ENCODE measurements around the gene CHN2.

Gene CHN2

DNA sequence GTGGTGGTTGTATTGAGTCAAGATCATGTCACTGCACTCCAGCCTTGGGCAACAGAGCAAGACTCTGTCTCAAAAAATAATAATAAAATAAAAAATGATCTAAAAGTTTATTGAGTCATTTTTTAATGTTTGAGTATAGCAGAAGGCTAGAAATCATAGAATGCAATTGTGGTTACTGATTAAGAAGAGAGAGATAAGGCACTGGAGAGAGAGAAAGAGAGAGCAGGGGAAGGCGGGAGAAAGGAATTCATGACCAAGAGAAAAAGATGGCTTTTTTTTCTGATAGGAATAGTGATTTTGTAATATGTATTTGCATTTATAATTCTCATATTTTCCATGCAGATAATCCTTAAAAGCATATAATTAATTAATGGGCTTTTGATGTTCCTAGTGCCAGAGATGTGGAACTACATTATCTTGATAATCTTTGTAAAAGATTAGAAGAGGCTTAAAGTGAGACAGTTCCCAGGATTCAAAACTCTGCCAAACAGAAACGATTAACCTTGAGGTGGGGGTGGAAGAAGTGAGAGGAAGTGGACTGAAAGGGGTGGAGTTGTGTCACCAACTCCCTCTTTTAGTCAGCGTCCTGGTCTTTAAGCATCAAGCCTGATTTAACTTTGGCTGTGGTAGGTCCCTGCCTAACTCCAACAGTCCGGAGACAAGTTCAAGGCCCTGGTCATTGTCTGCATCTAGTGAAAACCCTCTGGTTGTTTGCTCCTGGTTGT lies 76.2 kb downstream of the CHN2 start:
- Histone ChIP-seq H3K4me3 (ENCODE audit: low read depth, low read length) (no peak overlapping the region), H3K9ac (ENCODE audit: low read depth, low read length) (no peak overlapping the region), H3K27me3 (ENCODE audit: control insufficient read depth, insufficient read depth, low read length) (no peaks in the 10 kb centered on the region), H3K36me3 (ENCODE audit: control insufficient read depth, insufficient read depth, low read length) (no peaks in the 10 kb centered on the region), H3K9me3 (ENCODE audit: control insufficient read depth, insufficient read depth, low read length) (no peaks in the 10 kb centered on the region), H3K4me1 (ENCODE audit: control insufficient read depth, insufficient read depth, low read length) (peaks cover 10% of the 10 kb centered on the region)

DNA sequence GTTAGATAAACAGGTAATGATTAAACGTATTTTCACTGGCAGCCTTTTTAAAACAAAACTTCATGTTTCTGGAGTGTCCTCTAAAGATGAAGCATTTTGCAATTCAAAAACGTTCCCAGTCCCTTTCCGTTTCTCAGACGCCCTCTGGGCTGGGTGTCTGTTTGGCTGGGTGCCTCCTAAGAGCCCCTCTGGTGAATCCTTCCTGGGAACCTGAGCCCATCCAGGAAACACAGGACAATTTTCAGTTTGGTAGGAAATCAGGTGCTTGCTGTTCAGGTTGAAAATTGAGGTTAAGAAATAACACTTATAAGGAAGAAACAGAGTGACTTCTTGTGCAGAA lies 76.7 kb downstream of the CHN2 start:
- H3K36me3 ChIP-seq (ENCODE audit: control insufficient read depth, insufficient read depth, low read length), result no peaks in the 10 kb centered on the region
- H3K4me1 ChIP-seq (ENCODE audit: control insufficient read depth, insufficient read depth, low read length), result peaks cover 15% of the 10 kb centered on the region
- H3K9ac ChIP-seq (ENCODE audit: low read depth, low read length), result no peak overlapping the region
- no peaks in the 10 kb centered on the region for H3K27me3 ChIP-seq (ENCODE audit: control insufficient read depth, insufficient read depth, low read length)
- H3K4me3 ChIP-seq (ENCODE audit: low read depth, low read length), result no peak overlapping the region
- H3K9me3 ChIP-seq (ENCODE audit: control insufficient read depth, insufficient read depth, low read length), result no peaks in the 10 kb centered on the region

- no peaks in the 10 kb centered on the region for H3K9me3 ChIP-seq (ENCODE audit: control insufficient read depth, insufficient read depth, low read length)
- no peak overlapping the region for H3K9ac ChIP-seq (ENCODE audit: low read depth, low read length)
- H3K27me3 ChIP-seq (ENCODE audit: control insufficient read depth, insufficient read depth, low read length), result no peaks in the 10 kb centered on the region
- H3K4me3 ChIP-seq (ENCODE audit: low read depth, low read length), result no peak overlapping the region
- H3K36me3 ChIP-seq (ENCODE audit: control insufficient read depth, insufficient read depth, low read length), result no peaks in the 10 kb centered on the region
- H3K4me1 ChIP-seq (ENCODE audit: control insufficient read depth, insufficient read depth, low read length), result peaks cover 20% of the 10 kb centered on the region
Observed at GRCh38 chr7:29272057-29272456, 77.5 kb downstream of the CHN2 start.

DNA sequence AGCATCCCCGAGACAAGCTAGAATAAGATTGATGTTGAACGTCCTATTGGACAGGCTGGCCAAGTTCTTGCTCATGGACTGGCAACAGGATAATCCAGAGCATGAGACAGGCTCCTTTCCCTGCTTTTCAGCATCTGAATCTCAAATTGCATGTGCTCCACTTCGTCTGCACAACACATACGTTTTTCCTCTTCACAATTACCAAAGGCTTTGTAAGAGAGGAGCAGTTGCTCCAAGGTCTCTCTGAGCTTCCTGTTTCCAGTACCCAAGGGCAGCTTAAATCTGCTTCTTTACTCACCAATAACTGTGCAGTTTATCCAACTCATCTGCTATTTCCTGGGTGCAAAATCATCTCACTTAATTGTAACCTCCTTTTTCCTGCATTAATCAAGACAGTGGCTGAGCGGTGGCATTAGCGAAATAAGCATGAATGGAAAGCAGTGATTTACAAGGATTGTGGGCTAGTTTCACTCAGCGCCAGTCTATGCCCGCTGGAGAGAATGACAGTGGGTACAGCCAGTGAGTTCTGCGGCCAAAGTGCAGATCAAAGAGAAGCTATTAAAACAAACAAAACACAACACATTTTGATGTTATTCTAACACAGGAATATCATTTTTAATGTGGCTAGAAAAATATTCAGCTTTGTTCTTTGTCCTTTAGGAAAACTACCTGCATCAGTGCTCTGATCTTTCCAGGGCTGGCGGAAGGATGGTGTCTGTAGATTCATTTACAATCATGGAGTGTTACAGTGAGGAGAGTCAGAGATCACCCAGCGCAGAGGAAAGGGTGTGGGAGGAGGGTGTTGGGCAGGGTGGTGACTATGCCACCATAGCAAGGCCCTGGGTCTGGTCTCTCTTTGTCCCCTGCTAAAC lies 79.8 kb downstream of the CHN2 start:
- Histone ChIP-seq H3K9me3 (ENCODE audit: control insufficient read depth, insufficient read depth, low read length) (no peaks in the 10 kb centered on the region), H3K36me3 (ENCODE audit: control insufficient read depth, insufficient read depth, low read length) (no peaks in the 10 kb centered on the region), H3K27me3 (ENCODE audit: control insufficient read depth, insufficient read depth, low read length) (no peaks in the 10 kb centered on the region), H3K4me3 (ENCODE audit: low read depth, low read length) (no peak overlapping the region), H3K4me1 (ENCODE audit: control insufficient read depth, insufficient read depth, low read length) (peaks cover 20% of the 10 kb centered on the region), H3K9ac (ENCODE audit: low read depth, low read length) (no peak overlapping the region)

DNA sequence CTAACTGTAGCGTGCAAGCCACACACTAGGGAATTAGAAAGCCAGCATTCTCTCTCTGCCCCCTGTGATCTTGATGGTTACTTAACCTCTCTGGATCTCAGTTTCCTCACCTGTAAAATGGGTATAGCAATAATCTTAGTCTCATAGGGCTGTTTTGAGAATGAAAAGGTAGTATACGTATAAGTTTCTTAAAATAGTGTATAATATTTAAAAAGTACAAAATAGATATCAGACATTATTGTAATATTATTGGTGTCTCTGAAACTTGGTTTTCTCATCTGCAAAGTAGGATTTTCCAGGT lies 80.4 kb downstream of the CHN2 start:
- no peaks in the 10 kb centered on the region for H3K9me3 ChIP-seq (ENCODE audit: control insufficient read depth, insufficient read depth, low read length)
- H3K36me3 ChIP-seq (ENCODE audit: control insufficient read depth, insufficient read depth, low read length), result no peaks in the 10 kb centered on the region
- peaks cover 20% of the 10 kb centered on the region for H3K4me1 ChIP-seq (ENCODE audit: control insufficient read depth, insufficient read depth, low read length)
- no peaks in the 10 kb centered on the region for H3K27me3 ChIP-seq (ENCODE audit: control insufficient read depth, insufficient read depth, low read length)
- H3K4me3 ChIP-seq (ENCODE audit: low read depth, low read length), result no peak overlapping the region
- no peak overlapping the region for H3K9ac ChIP-seq (ENCODE audit: low read depth, low read length)

- no peaks in the 10 kb centered on the region for H3K9me3 ChIP-seq (ENCODE audit: control insufficient read depth, insufficient read depth, low read length)
- no peaks in the 10 kb centered on the region for H3K36me3 ChIP-seq (ENCODE audit: control insufficient read depth, insufficient read depth, low read length)
- no peak overlapping the region for H3K4me3 ChIP-seq (ENCODE audit: low read depth, low read length)
- peaks cover 20% of the 10 kb centered on the region for H3K4me1 ChIP-seq (ENCODE audit: control insufficient read depth, insufficient read depth, low read length)
- H3K9ac ChIP-seq (ENCODE audit: low read depth, low read length), result no peak overlapping the region
- no peaks in the 10 kb centered on the region for H3K27me3 ChIP-seq (ENCODE audit: control insufficient read depth, insufficient read depth, low read length)
Observed at GRCh38 chr7:29275493-29275892, 80.9 kb downstream of the CHN2 start.

DNA sequence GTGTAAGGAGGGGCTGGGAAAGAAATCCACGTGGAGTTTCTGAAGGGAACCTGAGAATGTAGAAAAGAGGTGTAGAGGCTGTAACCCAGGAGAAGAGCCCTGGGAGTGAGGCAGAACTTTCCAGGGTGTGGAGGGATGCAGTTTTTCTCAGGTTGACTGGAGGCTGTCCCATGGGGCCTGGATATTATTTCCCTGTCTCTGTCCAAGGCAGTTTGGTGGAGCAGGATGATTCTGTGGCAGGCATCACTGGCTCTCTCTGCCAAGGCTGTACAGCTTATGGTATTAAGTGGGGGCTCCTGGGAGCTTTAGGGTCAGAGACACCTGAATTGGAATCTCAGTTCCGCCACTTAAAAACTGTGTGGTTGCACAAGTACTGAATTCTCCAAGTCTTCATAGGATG lies 81.6 kb downstream of the CHN2 start:
- Histone ChIP-seq H3K4me1 (ENCODE audit: control insufficient read depth, insufficient read depth, low read length) (peaks cover 17% of the 10 kb centered on the region), H3K9ac (ENCODE audit: low read depth, low read length) (no peak overlapping the region), H3K36me3 (ENCODE audit: control insufficient read depth, insufficient read depth, low read length) (no peaks in the 10 kb centered on the region), H3K27me3 (ENCODE audit: control insufficient read depth, insufficient read depth, low read length) (no peaks in the 10 kb centered on the region), H3K4me3 (ENCODE audit: low read depth, low read length) (no peak overlapping the region), H3K9me3 (ENCODE audit: control insufficient read depth, insufficient read depth, low read length) (no peaks in the 10 kb centered on the region)

GRCh38 chr7:29276806-29277205 lies 82.2 kb downstream of the CHN2 start:
- no peaks in the 10 kb centered on the region for H3K36me3 ChIP-seq (ENCODE audit: control insufficient read depth, insufficient read depth, low read length)
- H3K27me3 ChIP-seq (ENCODE audit: control insufficient read depth, insufficient read depth, low read length), result no peaks in the 10 kb centered on the region
- H3K4me3 ChIP-seq (ENCODE audit: low read depth, low read length), result no peak overlapping the region
- no peak overlapping the region for H3K9ac ChIP-seq (ENCODE audit: low read depth, low read length)
- H3K4me1 ChIP-seq (ENCODE audit: control insufficient read depth, insufficient read depth, low read length), result peaks cover 11% of the 10 kb centered on the region
- no peaks in the 10 kb centered on the region for H3K9me3 ChIP-seq (ENCODE audit: control insufficient read depth, insufficient read depth, low read length)

GRCh38 chr7:29277436-29278215 lies 83.1 kb downstream of the CHN2 start:
- H3K36me3 ChIP-seq (ENCODE audit: control insufficient read depth, insufficient read depth, low read length), result no peaks in the 10 kb centered on the region
- no peaks in the 10 kb centered on the region for H3K27me3 ChIP-seq (ENCODE audit: control insufficient read depth, insufficient read depth, low read length)
- H3K4me3 ChIP-seq (ENCODE audit: low read depth, low read length), result no peak overlapping the region
- peaks cover 10% of the 10 kb centered on the region for H3K4me1 ChIP-seq (ENCODE audit: control insufficient read depth, insufficient read depth, low read length)
- H3K9ac ChIP-seq (ENCODE audit: low read depth, low read length), result no peak overlapping the region
- no peaks in the 10 kb centered on the region for H3K9me3 ChIP-seq (ENCODE audit: control insufficient read depth, insufficient read depth, low read length)

GRCh38 chr7:29278337-29279069 lies 83.9 kb downstream of the CHN2 start:
- Histone ChIP-seq H3K9ac (ENCODE audit: low read depth, low read length) (no peak overlapping the region), H3K27me3 (ENCODE audit: control insufficient read depth, insufficient read depth, low read length) (no peaks in the 10 kb centered on the region), H3K4me3 (ENCODE audit: low read depth, low read length) (no peak overlapping the region), H3K9me3 (ENCODE audit: control insufficient read depth, insufficient read depth, low read length) (no peaks in the 10 kb centered on the region), H3K4me1 (ENCODE audit: control insufficient read depth, insufficient read depth, low read length) (peaks cover 13% of the 10 kb centered on the region), H3K36me3 (ENCODE audit: control insufficient read depth, insufficient read depth, low read length) (no peaks in the 10 kb centered on the region)

GRCh38 chr7:29281782-29282541 lies 87.4 kb downstream of the CHN2 start:
- H3K9ac ChIP-seq (ENCODE audit: low read depth, low read length), result no peak overlapping the region
- no peak overlapping the region for H3K4me3 ChIP-seq (ENCODE audit: low read depth, low read length)
- H3K9me3 ChIP-seq (ENCODE audit: control insufficient read depth, insufficient read depth, low read length), result no peaks in the 10 kb centered on the region
- no peaks in the 10 kb centered on the region for H3K36me3 ChIP-seq (ENCODE audit: control insufficient read depth, insufficient read depth, low read length)
- H3K4me1 ChIP-seq (ENCODE audit: control insufficient read depth, insufficient read depth, low read length), result peaks cover 4% of the 10 kb centered on the region
- no peaks in the 10 kb centered on the region for H3K27me3 ChIP-seq (ENCODE audit: control insufficient read depth, insufficient read depth, low read length)
